T1000 (cell line): Measurements from ENCODE around the gene POLR3A.
A peak's percentile ranks its signal among the peaks of the same experiment; 100 is the strongest.

Experiments used
- DNase-seq: peaks from one replicate; lab custom pipeline; 2025; ENCODE audit warnings: mixed read lengths; lab: John Stamatoyannopoulos, UW

The POLR3A gene

GRCh38 chr10:77943121-77943901 lies 86.0 kb downstream of the POLR3A start:
- DNase-seq = peak; percentile 46

- no peak for DNase-seq
These were observed 87.5 kb downstream of the POLR3A start for GRCh38 chr10:77941790-77942189.

- no peak for DNase-seq
These were observed 88.7 kb downstream of the POLR3A start for GRCh38 chr10:77940627-77941026.

- no peak for DNase-seq
These were observed 89.1 kb downstream of the POLR3A start for GRCh38 chr10:77940225-77940624.

GRCh38 chr10:77939561-77940001 lies 89.7 kb downstream of the POLR3A start:
- DNase-seq = no peak

GRCh38 chr10:77936697-77937567 lies 92.4 kb downstream of the POLR3A start:
- no peak for DNase-seq

GRCh38 chr10:77932016-77932715 lies 97.1 kb downstream of the POLR3A start:
- no peak for DNase-seq

- DNase-seq = no peak
These were observed 101.7 kb downstream of the POLR3A start for GRCh38 chr10:77927402-77928246.

GRCh38 chr10:77926566-77927401 lies 102.5 kb downstream of the POLR3A start, which contains the start of gene DLG5:
TSS of gene DLG5 (minus strand) at chr10:77926755. CDS start at chr10:77926520, 235 bp downstream.
- DNase-seq = peak; percentile 33

- DNase-seq = no peak
These were observed 103.3 kb downstream of the POLR3A start for GRCh38 chr10:77925795-77926565.

GRCh38 chr10:77925410-77925794 lies 103.9 kb downstream of the POLR3A start:
- DNase-seq = no peak

GRCh38 chr10:77922566-77923179 lies 106.6 kb downstream of the POLR3A start:
- no peak for DNase-seq

GRCh38 chr10:77922055-77922454 lies 107.3 kb downstream of the POLR3A start:
- no peak for DNase-seq

- DNase-seq = no peak
These were observed 107.9 kb downstream of the POLR3A start for GRCh38 chr10:77921395-77921794.

GRCh38 chr10:77920495-77920894 lies 108.8 kb downstream of the POLR3A start:
- no peak for DNase-seq

GRCh38 chr10:77919713-77920108 lies 109.6 kb downstream of the POLR3A start:
- peak; percentile 24 for DNase-seq
